ENCODE measurements around the gene VPS37D.

GRCh38 chr7:73719806-73720169, 52.2 kb downstream of the VPS37D start:
- TF ChIP-seq FOXK1 (CRISPR knock-in tag; IDR thresholded peaks at IDR 0.05) (no peak), TCF7 (CRISPR knock-in tag; IDR thresholded peaks at IDR 0.05; ENCODE audit: low read depth) (no peak), CTCF (IDR thresholded peaks at IDR 0.05) (no peak)

Data from WTC11 (cell line).